ENCODE results near the gene CA9. TPM values are rescaled to one million over a fixed set of nuclear protein-coding genes. Genes with fewer than 3 reads are reported as not detected.

The CA9 gene
- total RNA-seq, 1 donor from 2014 or later = 3.2 TPM

- Histone ChIP-seq H3K36me3 (ENCODE audit: control insufficient read depth, insufficient read depth, low read length) (peaks cover 59% of the 10 kb centered on the region), H3K4me3 (ENCODE audit: low read depth, low read length) (no peak overlapping the region), H3K27me3 (ENCODE audit: control insufficient read depth, insufficient read depth, low read length) (no peaks in the 10 kb centered on the region)
- no peak for TF ChIP-seq CTCF (IDR thresholded peaks at IDR 0.05; ENCODE audit: insufficient read depth, low read length, severe bottlenecking)
- DNase-seq (ENCODE audit: low read depth) = no peak
- FAIRE-seq = no peak
These were observed 38.0 kb downstream of the CA9 start for GRCh38 chr9:35711501-35712428.

- Histone ChIP-seq H3K4me3 (ENCODE audit: low read depth, low read length) (no peak overlapping the region), H3K27me3 (ENCODE audit: control insufficient read depth, insufficient read depth, low read length) (no peaks in the 10 kb centered on the region), H3K36me3 (ENCODE audit: control insufficient read depth, insufficient read depth, low read length) (peaks cover 56% of the 10 kb centered on the region)
- FAIRE-seq = no peak
- no peak for TF ChIP-seq CTCF (IDR thresholded peaks at IDR 0.05; ENCODE audit: insufficient read depth, low read length, severe bottlenecking)
- no peak for DNase-seq (ENCODE audit: low read depth)
These were observed 39.2 kb downstream of the CA9 start for GRCh38 chr9:35712762-35713400.

GRCh38 chr9:35713578-35713977 is 39.9 kb downstream of the CA9 start:
- no peak overlapping the region for H3K4me3 ChIP-seq (ENCODE audit: low read depth, low read length)
- no peaks in the 10 kb centered on the region for H3K27me3 ChIP-seq (ENCODE audit: control insufficient read depth, insufficient read depth, low read length)
- DNase-seq (ENCODE audit: low read depth) (no peak), FAIRE-seq (no peak)
- peaks cover 58% of the 10 kb centered on the region for H3K36me3 ChIP-seq (ENCODE audit: control insufficient read depth, insufficient read depth, low read length)
- no peak for TF ChIP-seq CTCF (IDR thresholded peaks at IDR 0.05; ENCODE audit: insufficient read depth, low read length, severe bottlenecking)

GRCh38 chr9:35714123-35714522 is 40.4 kb downstream of the CA9 start:
- Histone ChIP-seq H3K27me3 (ENCODE audit: control insufficient read depth, insufficient read depth, low read length) (no peaks in the 10 kb centered on the region), H3K36me3 (ENCODE audit: control insufficient read depth, insufficient read depth, low read length) (peaks cover 62% of the 10 kb centered on the region), H3K4me3 (ENCODE audit: low read depth, low read length) (no peak overlapping the region)
- no peak for FAIRE-seq
- TF ChIP-seq CTCF (IDR thresholded peaks at IDR 0.05; ENCODE audit: insufficient read depth, low read length, severe bottlenecking) = no peak
- no peak for DNase-seq (ENCODE audit: low read depth)

GRCh38 chr9:35714579-35715252 is 41.0 kb downstream of the CA9 start:
- no peak for DNase-seq (ENCODE audit: low read depth)
- Histone ChIP-seq H3K27me3 (ENCODE audit: control insufficient read depth, insufficient read depth, low read length) (no peaks in the 10 kb centered on the region), H3K4me3 (ENCODE audit: low read depth, low read length) (no peak overlapping the region), H3K36me3 (ENCODE audit: control insufficient read depth, insufficient read depth, low read length) (peaks cover 62% of the 10 kb centered on the region)
- TF ChIP-seq CTCF (IDR thresholded peaks at IDR 0.05; ENCODE audit: insufficient read depth, low read length, severe bottlenecking) = no peak
- FAIRE-seq = no peak

Measured in bronchial epithelial cell (primary cell).